Keratinocyte (primary cell): Measurements from ENCODE around the gene DCST2. TPM values are rescaled to one million over a fixed set of nuclear protein-coding genes. Genes with fewer than 3 reads are reported as not detected.

Experiments used
- DNase-seq: peaks from one replicate; pipeline ENCODE4 v3.0.0-alpha.2; 2011; ENCODE audit warnings: low read depth, missing footprints, low spot score
- FAIRE-seq: peaks from 2 replicates; lab custom pipeline; 2011; peaks lifted over from hg19 to GRCh38; lab: Jason Lieb, UNC
- H2AFZ ChIP-seq: 2 replicates; pipeline ENCODE4 v1.6.0; 2012; ENCODE audit warnings: low read length, control low read depth, inconsistent platforms; ENCODE audit not compliant: control insufficient read depth
- H3K27ac ChIP-seq: 2 replicates; pipeline ENCODE4 v1.5.1; 2011; ENCODE audit warnings: low read length; ENCODE audit not compliant: control insufficient read depth, insufficient read depth
- H3K27me3 ChIP-seq: 3 replicates; pipeline ENCODE4 v1.6.0; 2011; ENCODE audit warnings: low read length; ENCODE audit not compliant: control insufficient read depth, insufficient read depth; ENCODE audit errors: extremely low read depth
- H3K36me3 ChIP-seq, 2 experiments: 2 replicates in 1 of 2; 3 replicates in 1 of 2; pipeline ENCODE4 v1.5.1; 2011; ENCODE audit warnings: low read length in 2 of 2, mild to moderate bottlenecking in 1 of 2; ENCODE audit not compliant: control insufficient read depth in 2 of 2, insufficient read depth in 2 of 2; ENCODE audit errors: extremely low read depth in 1 of 2
- H3K4me1 ChIP-seq: 3 replicates; pipeline ENCODE4 v1.5.1; 2011; ENCODE audit warnings: low read length; ENCODE audit not compliant: control insufficient read depth, insufficient read depth; ENCODE audit errors: extremely low read depth
- H3K4me2 ChIP-seq: 3 replicates; pipeline ENCODE4 v1.6.0; 2011; ENCODE audit warnings: low read depth, low read length; ENCODE audit not compliant: control insufficient read depth, insufficient read depth; ENCODE audit errors: extremely low read depth
- H3K4me3 ChIP-seq, 3 experiments: fragments of 200-600 bp in 1 of 3; sonication (generic) in 1 of 3; 2 replicates in 2 of 3; 3 replicates in 1 of 3; pipeline ENCODE4 v1.5.1; 2011 to 2016; ENCODE audit warnings: low read length in 3 of 3, mild to moderate bottlenecking in 3 of 3, control low read depth in 2 of 3, inconsistent platforms in 1 of 3, low read depth in 1 of 3, mixed read lengths in 1 of 3, mixed run types in 1 of 3, moderate library complexity in 1 of 3; ENCODE audit not compliant: control insufficient read depth in 2 of 3, insufficient read depth in 2 of 3; ENCODE audit errors: extremely low read depth in 1 of 3
- H3K79me2 ChIP-seq: 2 replicates; pipeline ENCODE4 v1.6.0; 2012; ENCODE audit warnings: low read length; ENCODE audit not compliant: control insufficient read depth, insufficient read depth
- H3K9ac ChIP-seq: 3 replicates; pipeline ENCODE4 v1.6.0; 2011; ENCODE audit warnings: low read length; ENCODE audit not compliant: control insufficient read depth, insufficient read depth; ENCODE audit errors: extremely low read depth
- H3K9me1 ChIP-seq: 3 replicates; pipeline ENCODE4 v1.6.0; 2011; ENCODE audit warnings: low read length; ENCODE audit not compliant: control insufficient read depth, insufficient read depth; ENCODE audit errors: extremely low read depth
- H3K9me3 ChIP-seq: 2 replicates; pipeline ENCODE4 v1.5.1; 2012; ENCODE audit warnings: low read depth, low read length; ENCODE audit not compliant: control insufficient read depth
- H4K20me1 ChIP-seq: 3 replicates; pipeline ENCODE4 v1.6.0; 2011; ENCODE audit warnings: low read length; ENCODE audit not compliant: control insufficient read depth, insufficient read depth; ENCODE audit errors: extremely low read depth
- EZH2 ChIP-seq: IDR thresholded peaks from one replicate; pipeline ENCODE4 v1.6.1; 2012; ENCODE audit warnings: inconsistent platforms, mild to moderate bottlenecking, low read length, moderate library complexity
- dilution Hi-C: fragments of 300-500 bp; cut with MboI; formaldehyde crosslinking; loops from one replicate; pipeline ENCODE4 v1.7.0; 2020; ENCODE audit warnings: low sequenced_read_pairs; ENCODE audit not compliant: extremely low pct_ligation_motif_present
- polyA plus RNA-seq, 5 experiments: library from polyadenylated mRNA; depleted of rRNA in 3 of 5; stranded (reverse) in 3 of 5; stranded (forward) in 1 of 5; unstranded in 1 of 5; fragments of >200 nt; gene quantifications; 1 replicate in 1 of 5; 2 replicates in 3 of 5; 3 replicates in 1 of 5; pipeline versions ENCODE4 v1.2.1 to v1.2.3, GENCODE V29; 2011 to 2012; ENCODE audit warnings: missing spikeins in 2 of 5, low read depth in 1 of 5, low replicate concordance in 1 of 5
- TF ChIP-seq, protein P1 (sequence below), 3 experiments: IDR thresholded peaks in 1 of 3; conservative IDR thresholded peaks in 1 of 3; optimal IDR thresholded peaks in 1 of 3; 2 replicates in 2 of 3; 3 replicates in 1 of 3; pipeline versions ENCODE3 to v1.5.1; 2011; ENCODE audit warnings: low read length in 3 of 3, mild to moderate bottlenecking in 3 of 3, moderate library complexity in 2 of 3, control low read depth in 1 of 3, inconsistent platforms in 1 of 3; ENCODE audit not compliant: insufficient read depth in 2 of 3; ENCODE audit errors: extremely low read depth in 1 of 3

DCST2 gene
- polyA plus RNA-seq, 1 donor (not counting 4 experiments of a cell fraction or from before 2014, with no cell fraction given): 0.14 TPM

- Histone ChIP-seq H3K36me3 (peaks cover 0 to 4% of the 10 kb centered on the region in 2 experiments), H3K4me2 (peak overlapping the region; percentile 87), H3K4me3 (peak overlapping the region; percentile 76 to 87 (median 83)), H3K9me3 (no peaks in the 10 kb centered on the region), H3K9ac (peak overlapping the region; percentile 75), H3K4me1 (peaks cover 35% of the 10 kb centered on the region), H3K27ac (peak overlapping the region; percentile 72), H3K27me3 (no peaks in the 10 kb centered on the region), H3K9me1 (no peaks in the 10 kb centered on the region), H4K20me1 (no peaks in the 10 kb centered on the region), H3K79me2 (peaks cover 34% of the 10 kb centered on the region), H2AFZ (no peak overlapping the region)
- DNase-seq: no peak
- no peak for FAIRE-seq
- TF ChIP-seq EZH2: no peak
- TF ChIP-seq, protein P1, sequence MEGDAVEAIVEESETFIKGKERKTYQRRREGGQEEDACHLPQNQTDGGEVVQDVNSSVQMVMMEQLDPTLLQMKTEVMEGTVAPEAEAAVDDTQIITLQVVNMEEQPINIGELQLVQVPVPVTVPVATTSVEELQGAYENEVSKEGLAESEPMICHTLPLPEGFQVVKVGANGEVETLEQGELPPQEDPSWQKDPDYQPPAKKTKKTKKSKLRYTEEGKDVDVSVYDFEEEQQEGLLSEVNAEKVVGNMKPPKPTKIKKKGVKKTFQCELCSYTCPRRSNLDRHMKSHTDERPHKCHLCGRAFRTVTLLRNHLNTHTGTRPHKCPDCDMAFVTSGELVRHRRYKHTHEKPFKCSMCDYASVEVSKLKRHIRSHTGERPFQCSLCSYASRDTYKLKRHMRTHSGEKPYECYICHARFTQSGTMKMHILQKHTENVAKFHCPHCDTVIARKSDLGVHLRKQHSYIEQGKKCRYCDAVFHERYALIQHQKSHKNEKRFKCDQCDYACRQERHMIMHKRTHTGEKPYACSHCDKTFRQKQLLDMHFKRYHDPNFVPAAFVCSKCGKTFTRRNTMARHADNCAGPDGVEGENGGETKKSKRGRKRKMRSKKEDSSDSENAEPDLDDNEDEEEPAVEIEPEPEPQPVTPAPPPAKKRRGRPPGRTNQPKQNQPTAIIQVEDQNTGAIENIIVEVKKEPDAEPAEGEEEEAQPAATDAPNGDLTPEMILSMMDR (optimal IDR thresholded peaks at IDR 0.05 in 1 of 3, IDR thresholded peaks at IDR 0.05 in 1 of 3, conservative IDR thresholded peaks at IDR 0.05 in 1 of 3; ENCODE audit: extremely low read depth in 1 of 3, insufficient read depth in 2 of 3, low read length in 3 of 3): no peak
- dilution Hi-C loops: no loop called here
These were observed 32.2 kb downstream of the DCST2 start for GRCh38 chr1:155001425-155001674.

- TF ChIP-seq EZH2: no peak
- TF ChIP-seq, protein P1 (optimal IDR thresholded peaks at IDR 0.05 in 1 of 3, IDR thresholded peaks at IDR 0.05 in 1 of 3, conservative IDR thresholded peaks at IDR 0.05 in 1 of 3; ENCODE audit: extremely low read depth in 1 of 3, insufficient read depth in 2 of 3, low read length in 3 of 3): no peak
- dilution Hi-C loops: no loop called here
These were observed 32.7 kb downstream of the DCST2 start for GRCh38 chr1:155000726-155001424.

More at GRCh38 chr1:155000726-155001424, 32.7 kb downstream of the DCST2 start:
- no peaks in the 10 kb centered on the region for H3K9me3 ChIP-seq
- H4K20me1 ChIP-seq: no peaks in the 10 kb centered on the region
- peaks cover 29% of the 10 kb centered on the region for H3K79me2 ChIP-seq
- peak overlapping the region; percentile 17 for H2AFZ ChIP-seq
- H3K9ac ChIP-seq: peak overlapping the region; percentile 75
- H3K36me3 ChIP-seq: no peaks in the 10 kb centered on the region
- peak overlapping the region; percentile 87 for H3K4me2 ChIP-seq
- DNase-seq: no peak
- no peaks in the 10 kb centered on the region for H3K9me1 ChIP-seq
- H3K27ac ChIP-seq: peak overlapping the region; percentile 72
- FAIRE-seq: no peak
- peaks cover 30% of the 10 kb centered on the region for H3K4me1 ChIP-seq
- H3K4me3 ChIP-seq: peak overlapping the region; percentile 76 to 87 (median 83)
- no peaks in the 10 kb centered on the region for H3K27me3 ChIP-seq
